Uterus (tissue), 4 donors: ENCODE data around the gene RANBP9. TPM values are rescaled to one million over a fixed set of nuclear protein-coding genes. Genes with fewer than 3 reads are reported as not detected.

Experiments used
- DNase-seq, 2 donors: peaks; one replicate each; pipeline ENCODE4 v3.0.0-alpha.2; 2019 to 2020
- H3K27ac ChIP-seq, 2 donors: fragments of 200-600 bp; sonication (generic); 1 replicate in 1 of 2; 2 replicates in 1 of 2; pipeline ENCODE4 v1.5.1; 2016 to 2018
- H3K27me3 ChIP-seq, 2 donors: fragments of 200-600 bp; sonication (generic); one replicate each; pipeline ENCODE4 v1.5.1; 2018 to 2019; ENCODE audit warnings: control low read depth in 1 of 2
- H3K36me3 ChIP-seq, 2 donors: fragments of 200-600 bp; sonication (generic); one replicate each; pipeline ENCODE4 v1.5.1; 2019; ENCODE audit warnings: control low read depth in 1 of 2
- H3K4me1 ChIP-seq, 2 donors: fragments of 200-600 bp; sonication (generic); one replicate each; pipeline ENCODE4 v1.5.1; 2018 to 2019; ENCODE audit warnings: control low read depth in 1 of 2
- H3K4me3 ChIP-seq, 2 donors: fragments of 200-600 bp; sonication (generic); 1 replicate in 1 of 2; 2 replicates in 1 of 2; pipeline ENCODE4 v1.5.1; 2018 to 2019; ENCODE audit warnings: mild to moderate bottlenecking in 1 of 2
- H3K9me3 ChIP-seq, 2 donors: fragments of 200-600 bp; sonication (generic); one replicate each; pipeline ENCODE4 v1.5.1; 2019; ENCODE audit warnings: control low read depth in 1 of 2
- CTCF ChIP-seq, 4 experiments: fragments of 200-600 bp in 2 of 4; fragments of 450-650 bp in 2 of 4; sonication (generic) in 2 of 4; IDR thresholded peaks; one replicate each; pipeline ENCODE4 v1.5.1; 2016 to 2019; ENCODE audit warnings: antibody characterized with exemption in 4 of 4, mild to moderate bottlenecking in 2 of 4, moderate library complexity in 1 of 4
- POLR2A ChIP-seq, 2 donors: fragments of 450-650 bp; IDR thresholded peaks; one replicate each; pipeline ENCODE4 v1.6.1; 2016; ENCODE audit warnings: antibody characterized with exemption in 2 of 2, mild to moderate bottlenecking in 1 of 2, moderate library complexity in 1 of 2
- intact Hi-C: fragments of 100-400 bp; cut with DNase I; formaldehyde crosslinking; loops from one replicate; pipeline ENCODE4 v1.15.1; 2023; ENCODE audit warnings: low total_unique reads
- total RNA-seq, 4 donors: library from RNA; depleted of rRNA in 3 of 4; stranded (reverse); fragments of >200 nt in 3 of 4; gene quantifications; one replicate each; pipeline versions ENCODE4 v1.1.0 to v1.2.4, GENCODE V29; 2014 to 2023
- donor health status: DM: yes; HTN: yes; CAD: no.

Gene RANBP9
- total RNA-seq, 4 donors from 2014 or later: 22.6 to 49.0 (median 40.9) TPM

- no peaks in the 10 kb centered on the region for H3K36me3 ChIP-seq
- H3K4me3 ChIP-seq: no peak overlapping the region
- DNase-seq: no peak
- no peaks in the 10 kb centered on the region for H3K27me3 ChIP-seq
- H3K27ac ChIP-seq: no peak overlapping the region
- intact Hi-C loops: no loop called here
- H3K9me3 ChIP-seq: no peaks in the 10 kb centered on the region
- TF ChIP-seq POLR2A (IDR thresholded peaks at IDR 0.05) (no peak), CTCF (IDR thresholded peaks at IDR 0.05) (no peak)
- H3K4me1 ChIP-seq: no peaks in the 10 kb centered on the region
Observed at GRCh38 chr6:13743736-13744127, 32.1 kb upstream of the RANBP9 start.

DNA sequence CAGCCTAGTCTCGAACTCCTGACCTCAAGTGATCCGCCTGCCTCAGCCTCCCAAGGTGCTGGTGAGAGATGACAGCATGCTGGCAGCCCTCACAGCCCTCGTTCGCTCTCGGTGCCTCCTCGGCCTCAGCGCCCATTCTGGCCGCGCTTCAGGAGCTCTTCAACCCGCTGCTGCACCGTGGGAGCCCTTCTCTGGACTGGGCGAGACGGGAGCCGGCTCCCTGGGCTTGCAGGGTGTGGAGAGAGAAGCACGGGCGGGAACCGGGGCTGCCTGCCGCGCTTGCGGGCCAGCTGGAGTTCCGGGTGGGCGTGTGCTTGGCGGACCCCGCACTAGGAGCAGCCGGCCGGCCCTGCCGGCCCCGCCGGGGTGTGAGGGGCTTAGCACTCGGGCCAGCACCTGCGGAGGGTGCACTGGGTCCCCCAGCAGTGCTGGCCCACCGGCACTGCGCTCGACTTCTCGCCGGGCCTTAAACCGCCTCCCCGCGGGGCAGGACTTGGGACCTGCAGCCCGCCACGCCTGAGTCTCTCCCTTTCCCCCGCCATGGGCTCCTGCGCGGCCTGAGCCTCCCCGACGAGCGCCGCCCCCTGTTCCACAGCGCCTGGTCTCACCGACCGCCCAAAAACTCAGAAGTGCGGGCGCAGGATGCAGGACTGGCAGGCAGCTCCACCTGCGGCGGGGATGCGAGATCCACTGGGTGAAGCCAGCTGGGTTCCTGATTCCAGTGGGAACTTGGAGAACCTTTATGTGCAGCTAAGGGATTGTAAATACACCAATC, 31.5 kb upstream of the RANBP9 start:
- H3K27ac ChIP-seq: no peak overlapping the region
- no peaks in the 10 kb centered on the region for H3K4me1 ChIP-seq
- TF ChIP-seq POLR2A (IDR thresholded peaks at IDR 0.05): no peak
- TF ChIP-seq CTCF (IDR thresholded peaks at IDR 0.05): no peak
- no peaks in the 10 kb centered on the region for H3K9me3 ChIP-seq
- H3K4me3 ChIP-seq: no peak overlapping the region
- H3K36me3 ChIP-seq: no peaks in the 10 kb centered on the region
- no peaks in the 10 kb centered on the region for H3K27me3 ChIP-seq
- intact Hi-C loops: no loop called here
- DNase-seq: no peak

DNA sequence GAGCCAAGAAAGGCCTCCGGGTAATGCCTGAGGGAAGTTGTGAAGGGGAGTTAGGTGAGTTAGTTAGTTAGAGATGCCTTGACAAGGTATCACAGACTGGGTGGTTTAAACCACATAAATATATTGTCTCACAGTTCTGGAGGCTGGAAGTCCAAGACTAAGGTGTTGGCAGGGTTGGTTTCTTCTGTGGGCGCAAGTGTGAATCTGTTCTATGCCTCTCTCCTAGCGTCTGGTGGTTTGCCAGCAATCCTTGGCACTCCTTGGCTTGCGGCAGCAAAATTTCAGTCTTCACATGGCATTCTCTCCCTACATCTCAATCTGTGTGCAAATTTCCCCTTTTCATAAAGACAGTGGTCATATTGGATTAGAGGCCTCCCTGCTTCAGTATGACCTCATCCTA, 29.7 kb upstream of the RANBP9 start:
- TF ChIP-seq CTCF (IDR thresholded peaks at IDR 0.05) (no peak), POLR2A (IDR thresholded peaks at IDR 0.05) (no peak)
- Histone ChIP-seq H3K36me3 (no peaks in the 10 kb centered on the region), H3K9me3 (no peaks in the 10 kb centered on the region), H3K27me3 (no peaks in the 10 kb centered on the region), H3K4me1 (no peaks in the 10 kb centered on the region), H3K4me3 (no peak overlapping the region), H3K27ac (no peak overlapping the region)
- intact Hi-C loops: no loop called here
- DNase-seq: no peak

DNA sequence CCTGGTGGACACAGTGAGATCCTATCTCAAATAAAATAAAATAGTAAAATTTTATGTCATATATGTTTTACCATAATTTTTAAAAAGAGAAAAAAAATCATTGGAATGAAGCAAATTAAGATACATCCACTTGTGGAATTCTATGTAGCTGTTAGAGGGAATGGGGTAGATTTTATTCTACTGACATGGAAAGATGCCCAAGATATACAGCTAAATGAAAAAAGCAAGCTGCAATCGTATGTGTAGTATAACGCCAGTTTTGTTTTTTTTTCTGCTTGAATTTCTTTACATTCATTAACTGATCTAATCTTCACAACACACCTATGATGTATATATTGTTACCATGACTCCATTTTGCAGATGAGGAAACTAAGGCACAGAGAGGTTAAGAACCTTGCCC, 23.4 kb upstream of the RANBP9 start:
- peak overlapping the region in 1 of 2 donors; percentile 34 for H3K27ac ChIP-seq
- intact Hi-C loops: no loop called here
- TF ChIP-seq CTCF (IDR thresholded peaks at IDR 0.05) (no peak), POLR2A (IDR thresholded peaks at IDR 0.05) (no peak)

GRCh38 chr6:13733178-13733887, 21.7 kb upstream of the RANBP9 start:
- Histone ChIP-seq H3K27ac (peak overlapping the region; percentile 74 to 76), H3K36me3 (no peaks in the 10 kb centered on the region)
- intact Hi-C loops: no loop called here

More for the DNA sequence above, 23.4 kb upstream of the RANBP9 start:
- H3K4me1 ChIP-seq: peaks cover 0 to 3% of the 10 kb centered on the region in 2 donors
- no peaks in the 10 kb centered on the region for H3K9me3 ChIP-seq
- no peaks in the 10 kb centered on the region for H3K36me3 ChIP-seq
- DNase-seq: no peak
- no peak overlapping the region for H3K4me3 ChIP-seq
- no peaks in the 10 kb centered on the region for H3K27me3 ChIP-seq

More at GRCh38 chr6:13733178-13733887, 21.7 kb upstream of the RANBP9 start:
- Histone ChIP-seq H3K4me1 (peaks cover 0 to 3% of the 10 kb centered on the region in 2 donors), H3K27me3 (no peaks in the 10 kb centered on the region), H3K9me3 (no peaks in the 10 kb centered on the region), H3K4me3 (no peak overlapping the region)
- DNase-seq: peak; percentile 87 to 95
- TF ChIP-seq CTCF (IDR thresholded peaks at IDR 0.05) (no peak), POLR2A (IDR thresholded peaks at IDR 0.05) (no peak)
